Smooth muscle cell (in vitro differentiated cells): Measurements from ENCODE around the gene ATG2A. TPM values are rescaled to one million over a fixed set of nuclear protein-coding genes. Genes with fewer than 3 reads are reported as not detected.

Source experiments
- DNase-seq: peaks from one replicate; lab custom pipeline; 2025; ENCODE audit not compliant: unreplicated experiment; lab: John Stamatoyannopoulos, UW
- H2AFZ ChIP-seq: fragments of 200-600 bp; sonication (generic); 2 replicates; pipeline ENCODE4 v1.6.0; 2016; ENCODE audit warnings: antibody characterized with exemption, low read depth, mild to moderate bottlenecking
- H3F3A ChIP-seq: fragments of 200-600 bp; sonication (generic); 2 replicates; pipeline ENCODE4 v1.6.0; 2017; ENCODE audit warnings: antibody characterized with exemption, low read depth
- H3K27ac ChIP-seq: fragments of 200-600 bp; sonication (generic); 2 replicates; pipeline ENCODE4 v1.5.1; 2016; ENCODE audit warnings: low read depth, mild to moderate bottlenecking
- H3K27me3 ChIP-seq: fragments of 200-600 bp; sonication (generic); 2 replicates; pipeline ENCODE4 v1.6.1; 2016; ENCODE audit warnings: low read depth, mild to moderate bottlenecking
- H3K36me3 ChIP-seq: fragments of 200-600 bp; sonication (generic); 2 replicates; pipeline ENCODE4 v1.5.1; 2016; ENCODE audit warnings: low read depth
- H3K4me1 ChIP-seq: fragments of 200-600 bp; sonication (generic); 2 replicates; pipeline ENCODE4 v1.5.1; 2016; ENCODE audit warnings: low read depth
- H3K4me2 ChIP-seq: fragments of 200-600 bp; sonication (generic); 2 replicates; pipeline ENCODE4 v1.6.0; 2016; ENCODE audit warnings: mild to moderate bottlenecking
- H3K4me3 ChIP-seq: fragments of 200-600 bp; sonication (generic); 2 replicates; pipeline ENCODE4 v1.5.1; 2016; ENCODE audit warnings: mild to moderate bottlenecking
- H3K79me2 ChIP-seq: fragments of 200-600 bp; sonication (generic); 2 replicates; pipeline ENCODE4 v1.6.0; 2016; ENCODE audit warnings: low read depth, mild to moderate bottlenecking
- H3K9ac ChIP-seq: fragments of 200-600 bp; sonication (generic); 2 replicates; pipeline ENCODE4 v1.6.0; 2016; ENCODE audit warnings: low read depth
- H3K9me3 ChIP-seq: fragments of 200-600 bp; sonication (generic); replicated peaks from 2 replicates; pipeline ENCODE4 v1.5.1; 2016; ENCODE audit warnings: low read depth
- H4K20me1 ChIP-seq: fragments of 200-600 bp; sonication (generic); 2 replicates; pipeline ENCODE4 v1.6.0; 2016; ENCODE audit warnings: low read depth
- WGBS: methylation state at CpG from one replicate; pipeline ENCODE4 v1.1.7; 2016; ENCODE audit warnings: low lambda C conversion rate; 5-methylcytosine and 5-hydroxymethylcytosine counted together
- polyA plus RNA-seq: library from polyadenylated mRNA; unstranded; fragments of >200 nt; fragmentation: Nextera tagmentation; extraction: Ambion mirVana; gene quantifications from 2 replicates; pipeline ENCODE4 v1.2.1, GENCODE V29; 2016
- total RNA-seq: library from RNA; depleted of rRNA; stranded (reverse); fragments of >200 nt; gene quantifications from 2 replicates; pipeline ENCODE4 v1.2.3, GENCODE V29; 2014
- TF ChIP-seq, protein P1 (sequence below): fragments of 200-600 bp; sonication (generic); IDR thresholded peaks from 2 replicates; pipeline ENCODE4 v1.5.1; 2017; ENCODE audit warnings: borderline replicate concordance, mild to moderate bottlenecking, antibody characterized with exemption; ENCODE audit not compliant: insufficient read depth, poor library complexity, severe bottlenecking

The ATG2A gene
- total and polyA plus RNA-seq, 2 experiments from 2014 or later, result 4.9 to 6.2 TPM

GRCh38 chr11:64933935-64934681 is 17.1 kb upstream of the ATG2A start:
- TF ChIP-seq, protein P1, sequence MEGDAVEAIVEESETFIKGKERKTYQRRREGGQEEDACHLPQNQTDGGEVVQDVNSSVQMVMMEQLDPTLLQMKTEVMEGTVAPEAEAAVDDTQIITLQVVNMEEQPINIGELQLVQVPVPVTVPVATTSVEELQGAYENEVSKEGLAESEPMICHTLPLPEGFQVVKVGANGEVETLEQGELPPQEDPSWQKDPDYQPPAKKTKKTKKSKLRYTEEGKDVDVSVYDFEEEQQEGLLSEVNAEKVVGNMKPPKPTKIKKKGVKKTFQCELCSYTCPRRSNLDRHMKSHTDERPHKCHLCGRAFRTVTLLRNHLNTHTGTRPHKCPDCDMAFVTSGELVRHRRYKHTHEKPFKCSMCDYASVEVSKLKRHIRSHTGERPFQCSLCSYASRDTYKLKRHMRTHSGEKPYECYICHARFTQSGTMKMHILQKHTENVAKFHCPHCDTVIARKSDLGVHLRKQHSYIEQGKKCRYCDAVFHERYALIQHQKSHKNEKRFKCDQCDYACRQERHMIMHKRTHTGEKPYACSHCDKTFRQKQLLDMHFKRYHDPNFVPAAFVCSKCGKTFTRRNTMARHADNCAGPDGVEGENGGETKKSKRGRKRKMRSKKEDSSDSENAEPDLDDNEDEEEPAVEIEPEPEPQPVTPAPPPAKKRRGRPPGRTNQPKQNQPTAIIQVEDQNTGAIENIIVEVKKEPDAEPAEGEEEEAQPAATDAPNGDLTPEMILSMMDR, result no peak
- Histone ChIP-seq H3K27me3 (peaks cover 6% of the 10 kb centered on the region), H3K36me3 (peaks cover 7% of the 10 kb centered on the region), H3K4me2 (no peak overlapping the region), H3F3A (no peaks in the 10 kb centered on the region), H3K27ac (no peak overlapping the region), H3K79me2 (no peaks in the 10 kb centered on the region), H2AFZ (no peak overlapping the region), H3K4me1 (peaks cover 11% of the 10 kb centered on the region), H3K9ac (no peak overlapping the region), H3K4me3 (no peak overlapping the region), H4K20me1 (no peaks in the 10 kb centered on the region), H3K9me3 (no peaks in the 10 kb centered on the region)
- DNase-seq, result no peak
- WGBS, result 94% methylated on average over 10 of the region's 10 CpGs

GRCh38 chr11:64933213-64933934 is 16.4 kb upstream of the ATG2A start:
- no peak for DNase-seq
- 94% methylated on average over 12 of the region's 12 CpGs for WGBS
- no peak overlapping the region for H2AFZ ChIP-seq
- TF ChIP-seq, protein P1, result no peak
- H3F3A ChIP-seq, result no peaks in the 10 kb centered on the region
- H3K9ac ChIP-seq, result no peak overlapping the region
- H3K4me1 ChIP-seq, result peaks cover 11% of the 10 kb centered on the region
- H3K36me3 ChIP-seq, result peaks cover 7% of the 10 kb centered on the region
- peaks cover 3% of the 10 kb centered on the region for H3K27me3 ChIP-seq
- H3K9me3 ChIP-seq, result no peaks in the 10 kb centered on the region
- no peaks in the 10 kb centered on the region for H4K20me1 ChIP-seq
- no peaks in the 10 kb centered on the region for H3K79me2 ChIP-seq
- no peak overlapping the region for H3K4me3 ChIP-seq
- H3K4me2 ChIP-seq, result no peak overlapping the region
- H3K27ac ChIP-seq, result no peak overlapping the region

DNA sequence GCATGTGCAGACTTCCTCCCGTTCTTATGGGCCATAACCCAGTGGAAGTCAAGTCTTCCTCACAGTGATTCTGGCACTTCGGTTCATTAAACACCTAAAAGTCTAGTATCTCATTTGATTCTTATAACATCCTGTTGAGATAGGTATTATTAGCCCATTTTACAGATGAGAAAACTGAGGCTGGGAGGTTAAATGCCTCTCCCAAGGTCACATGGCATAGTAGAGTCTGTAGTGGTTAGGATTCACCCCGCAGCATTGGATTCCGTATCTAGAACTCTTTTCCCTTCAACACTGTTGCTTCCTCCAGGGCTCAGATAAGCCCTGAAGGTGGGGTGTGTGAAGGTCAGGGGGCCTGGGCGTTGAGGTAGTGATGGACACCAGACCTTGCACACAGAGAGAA is 15.3 kb upstream of the ATG2A start:
- DNase-seq, result no peak
- peaks cover 7% of the 10 kb centered on the region for H3K36me3 ChIP-seq
- no peak overlapping the region for H3K4me3 ChIP-seq
- no peaks in the 10 kb centered on the region for H3K79me2 ChIP-seq
- H3K4me1 ChIP-seq, result peaks cover 11% of the 10 kb centered on the region
- no peak overlapping the region for H3K4me2 ChIP-seq
- H2AFZ ChIP-seq, result no peak overlapping the region
- H3K9ac ChIP-seq, result no peak overlapping the region
- H3K9me3 ChIP-seq, result no peaks in the 10 kb centered on the region
- no peaks in the 10 kb centered on the region for H4K20me1 ChIP-seq
- TF ChIP-seq, protein P1, result no peak
- no peaks in the 10 kb centered on the region for H3K27me3 ChIP-seq
- no peak overlapping the region for H3K27ac ChIP-seq
- no peaks in the 10 kb centered on the region for H3F3A ChIP-seq
- 96% methylated on average over 5 of the region's 5 CpGs for WGBS

DNA sequence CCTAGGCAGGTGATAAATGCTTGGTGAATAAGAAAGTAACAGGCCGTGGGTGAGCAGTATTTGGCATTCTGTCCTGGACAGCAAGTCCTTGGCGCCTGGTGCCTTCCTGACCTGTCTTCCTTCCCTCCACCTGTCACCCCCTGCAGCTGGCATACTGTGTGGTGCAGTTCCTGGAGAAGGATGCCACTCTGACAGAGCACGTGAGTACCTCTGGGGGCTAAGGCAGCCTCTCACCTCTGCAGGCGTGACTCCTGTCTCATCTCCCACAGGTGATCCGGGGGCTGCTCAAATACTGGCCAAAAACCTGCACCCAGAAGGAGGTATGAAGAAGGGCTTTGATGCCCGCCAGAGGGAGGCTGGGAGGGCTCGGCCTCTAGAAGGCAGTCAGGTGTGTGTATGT is 14.3 kb upstream of the ATG2A start:
- TF ChIP-seq, protein P1, result no peak
- Histone ChIP-seq H3K27me3 (no peaks in the 10 kb centered on the region), H3F3A (no peaks in the 10 kb centered on the region), H3K9me3 (no peaks in the 10 kb centered on the region), H3K4me3 (no peak overlapping the region), H3K79me2 (no peaks in the 10 kb centered on the region), H3K36me3 (peaks cover 7% of the 10 kb centered on the region), H4K20me1 (no peaks in the 10 kb centered on the region), H3K9ac (no peak overlapping the region), H3K4me2 (no peak overlapping the region), H3K27ac (no peak overlapping the region), H3K4me1 (peaks cover 11% of the 10 kb centered on the region), H2AFZ (no peak overlapping the region)
- DNase-seq, result no peak
- 97% methylated on average over 7 of the region's 7 CpGs for WGBS
